K562 treated with DMSO at 1 percent for 4 hours (cell line): ENCODE data around the gene FLII. TPM values are rescaled to one million over a fixed set of nuclear protein-coding genes. Genes with fewer than 3 reads are reported as not detected.

Experiments
- total RNA-seq: library from RNA; unstranded; fragments of 300-600 nt; gene quantifications from 2 replicates; pipeline ENCODE4 v1.2.3, GENCODE V29; 2022; ENCODE audit not compliant: insufficient read depth

The FLII gene
- 114 and 132 TPM in 2 replicates for total RNA-seq

DNA sequence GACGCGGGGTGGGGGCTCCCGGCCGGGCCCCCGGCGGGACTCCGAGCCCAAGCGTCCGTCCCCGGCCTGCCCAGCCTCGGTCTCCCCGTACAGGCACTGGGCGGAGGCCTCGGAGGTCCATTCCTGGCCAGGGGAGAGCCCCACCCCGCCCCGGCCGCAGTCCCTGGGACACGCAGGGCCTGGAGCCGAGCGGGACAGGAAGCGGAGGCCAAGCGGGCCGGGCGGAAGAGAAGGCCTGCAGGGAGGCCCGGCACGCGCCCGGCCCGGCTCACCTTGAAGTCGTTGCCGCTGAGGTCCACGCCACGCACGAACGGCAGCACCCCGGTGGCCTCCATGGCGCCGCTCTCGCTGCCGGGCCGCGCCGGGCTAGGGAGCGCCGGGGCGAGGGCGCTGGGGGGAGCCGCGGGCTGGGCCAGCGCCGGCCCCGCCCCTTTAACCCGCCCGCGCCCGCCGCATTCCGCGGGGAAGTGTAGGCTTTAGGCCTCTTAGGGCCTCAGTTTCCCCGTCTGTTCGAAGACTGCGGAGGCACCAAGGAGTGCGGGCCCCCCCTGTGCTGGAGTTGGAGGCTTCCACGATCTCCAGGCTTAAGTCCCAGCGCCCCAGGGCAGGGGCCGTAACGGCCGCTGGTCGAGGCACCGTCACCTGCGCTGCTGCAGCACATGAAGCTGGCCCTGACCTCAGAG, at the start of gene FLII:
Gene FLII, minus strand, starts transcription at position 383 of the 683 bp plus-strand sequence. Its CDS starts 48 bp downstream, at position 335.

DNA sequence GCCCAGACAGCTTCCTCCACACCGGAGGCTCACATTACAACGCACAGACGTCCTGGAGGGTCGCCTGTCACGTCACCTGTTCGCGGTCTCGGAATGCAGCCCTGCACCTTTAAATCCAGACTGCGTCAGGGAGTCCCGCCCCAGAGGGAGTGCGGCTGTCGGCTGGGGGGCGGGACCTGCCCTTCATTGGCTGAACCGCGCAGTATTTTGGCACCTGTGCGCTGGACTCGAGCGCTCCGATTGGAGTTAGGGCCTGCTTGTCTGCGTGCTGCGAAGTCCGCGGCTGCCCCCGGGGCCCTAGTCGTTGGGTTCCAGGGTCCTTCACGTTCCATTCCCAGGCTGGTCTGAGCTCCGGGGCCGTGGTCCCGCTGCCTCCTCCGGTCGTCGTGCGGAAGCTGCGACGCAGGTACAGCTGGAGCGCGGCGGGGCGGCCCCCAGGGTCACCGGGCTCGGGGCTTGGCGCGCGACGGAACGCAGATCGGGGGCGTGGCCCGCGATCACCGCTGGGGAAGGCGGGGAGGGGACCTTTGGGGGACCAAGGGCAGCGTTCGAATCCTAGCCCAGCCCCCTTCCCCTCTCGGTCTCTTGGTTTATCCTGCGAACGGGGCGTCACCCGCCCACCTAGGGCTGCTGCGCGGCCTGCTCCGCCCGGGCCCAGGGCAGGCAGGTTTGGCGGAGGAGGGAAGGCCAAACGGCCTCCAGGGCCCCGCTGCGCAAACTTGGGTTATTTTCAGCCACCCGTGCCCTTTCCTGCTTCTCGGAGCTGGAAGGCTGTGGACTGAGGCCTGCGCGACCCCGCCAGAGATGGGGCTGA, 2.0 kb upstream of the FLII start, which contains the start of gene MIEF2:
Gene MIEF2, plus strand, starts transcription at position 331 of the 814 bp plus-strand sequence. CDS start 2,059 bp downstream, outside the sequence.

DNA sequence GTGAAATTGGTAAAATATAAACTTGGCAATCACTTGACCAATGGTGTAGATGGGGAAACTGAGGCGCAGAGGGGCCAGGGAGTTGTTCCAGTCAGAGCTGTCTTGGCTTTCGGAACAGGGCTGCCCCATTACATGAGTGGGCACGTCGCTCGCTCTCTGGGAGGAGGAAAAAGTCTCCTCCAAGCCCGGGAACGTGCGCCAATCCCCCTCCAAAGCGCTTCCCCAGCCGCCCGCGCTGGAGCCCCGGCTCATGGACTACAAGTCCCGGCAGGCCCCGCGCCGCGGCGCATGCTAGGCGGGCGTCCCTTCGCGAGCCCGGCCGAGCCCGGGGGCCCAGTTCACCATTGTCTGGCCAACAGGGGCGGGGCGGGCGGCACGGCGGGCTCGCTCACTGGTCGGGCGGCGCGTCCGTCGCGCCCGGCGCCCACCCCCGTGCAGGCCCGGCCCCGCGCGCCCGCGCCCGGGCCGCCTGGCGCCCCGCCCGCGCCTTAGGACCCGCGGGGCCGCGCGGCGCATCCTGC, 33.4 kb downstream of the FLII start, which contains the start of gene LLGL1:
Gene LLGL1, plus strand, starts transcription at position 515 of the 521 bp plus-strand sequence. CDS start 48 bp downstream, outside the sequence.

Other genes with a start within 250 kb of the FLII start
- 15.9 and 19.8 TPM in 2 replicates for gene ATPAF2, start 219.6 kb downstream of the FLII start, total RNA-seq
- gene GID4, start 219.3 kb downstream of the FLII start, total RNA-seq, result 3.9 and 6.8 TPM in 2 replicates
- 20.4 and 25.8 TPM in 2 replicates for gene DRG2, start 170.8 kb downstream of the FLII start, total RNA-seq
- not detected in 2 replicates for gene MYO15A, start 150.0 kb downstream of the FLII start, total RNA-seq
- 43.9 and 56.3 TPM in 2 replicates for gene ALKBH5, start 74.9 kb downstream of the FLII start, total RNA-seq
- gene LLGL1, start 33.1 kb downstream of the FLII start, total RNA-seq, result 14.3 and 15.4 TPM in 2 replicates
- 3.5 and 5.8 TPM in 2 replicates for gene MIEF2, start 1.9 kb upstream of the FLII start, total RNA-seq
- gene TOP3A, start 56.3 kb upstream of the FLII start, total RNA-seq, result 19.3 and 22.3 TPM in 2 replicates
- 12.9 and 13.6 TPM in 2 replicates for gene SMCR8, start 56.6 kb upstream of the FLII start, total RNA-seq
- gene SHMT1, start 104.8 kb upstream of the FLII start, total RNA-seq, result 24.3 and 25.2 TPM in 2 replicates
- gene EVPLL, start 119.0 kb upstream of the FLII start, total RNA-seq, result not detected in 2 replicates
- not detected in 2 replicates for gene LGALS9C, start 218.1 kb upstream of the FLII start, total RNA-seq